Upper lobe of left lung (tissue), 4 donors: ENCODE results near the gene PXDN.

Experiments used
- POLR2A ChIP-seq, 4 donors: fragments of 450-650 bp; IDR thresholded peaks; one replicate each; pipeline ENCODE4 v1.5.1; 2016 to 2017; ENCODE audit warnings: antibody characterized with exemption in 4 of 4, mild to moderate bottlenecking in 2 of 4
- POLR2AphosphoS5 ChIP-seq, 2 donors: sonication (generic); formaldehyde crosslinking; IDR thresholded peaks; one replicate each; pipeline ENCODE4 v1.5.1; 2017; ENCODE audit warnings: antibody characterized with exemption in 2 of 2
- TF ChIP-seq, protein P1 (sequence below), 6 experiments: fragments of 450-650 bp in 4 of 6; fragments of 200-600 bp in 2 of 6; sonication (generic) in 2 of 6; IDR thresholded peaks; one replicate each; pipeline ENCODE4 v1.5.1; 2016 to 2019; ENCODE audit warnings: antibody characterized with exemption in 6 of 6

DNA sequence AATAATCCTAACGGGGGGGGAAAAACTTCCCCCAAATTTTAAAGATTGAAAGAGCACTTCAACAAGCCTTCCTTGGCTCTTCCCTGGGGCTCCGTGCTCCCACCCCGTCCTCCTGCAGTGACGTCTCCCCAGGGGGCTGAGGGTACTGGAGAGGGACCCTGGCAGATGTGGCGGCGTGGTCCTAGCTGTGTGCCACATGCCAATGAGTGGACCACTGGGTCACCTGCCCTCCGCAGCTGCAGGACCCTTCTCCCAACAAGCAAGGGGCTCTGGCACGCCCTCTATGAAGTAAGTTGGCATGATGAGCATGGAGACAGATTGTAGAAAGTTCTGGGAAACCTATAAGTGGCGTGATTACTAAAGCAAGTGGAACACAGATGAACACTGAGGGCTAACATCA lies 46.7 kb downstream of the PXDN start:
- no peak for TF ChIP-seq POLR2AphosphoS5 (IDR thresholded peaks at IDR 0.05)
- TF ChIP-seq, protein P1, sequence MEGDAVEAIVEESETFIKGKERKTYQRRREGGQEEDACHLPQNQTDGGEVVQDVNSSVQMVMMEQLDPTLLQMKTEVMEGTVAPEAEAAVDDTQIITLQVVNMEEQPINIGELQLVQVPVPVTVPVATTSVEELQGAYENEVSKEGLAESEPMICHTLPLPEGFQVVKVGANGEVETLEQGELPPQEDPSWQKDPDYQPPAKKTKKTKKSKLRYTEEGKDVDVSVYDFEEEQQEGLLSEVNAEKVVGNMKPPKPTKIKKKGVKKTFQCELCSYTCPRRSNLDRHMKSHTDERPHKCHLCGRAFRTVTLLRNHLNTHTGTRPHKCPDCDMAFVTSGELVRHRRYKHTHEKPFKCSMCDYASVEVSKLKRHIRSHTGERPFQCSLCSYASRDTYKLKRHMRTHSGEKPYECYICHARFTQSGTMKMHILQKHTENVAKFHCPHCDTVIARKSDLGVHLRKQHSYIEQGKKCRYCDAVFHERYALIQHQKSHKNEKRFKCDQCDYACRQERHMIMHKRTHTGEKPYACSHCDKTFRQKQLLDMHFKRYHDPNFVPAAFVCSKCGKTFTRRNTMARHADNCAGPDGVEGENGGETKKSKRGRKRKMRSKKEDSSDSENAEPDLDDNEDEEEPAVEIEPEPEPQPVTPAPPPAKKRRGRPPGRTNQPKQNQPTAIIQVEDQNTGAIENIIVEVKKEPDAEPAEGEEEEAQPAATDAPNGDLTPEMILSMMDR (IDR thresholded peaks at IDR 0.05) = no peak
- no peak for TF ChIP-seq POLR2A (IDR thresholded peaks at IDR 0.05)
